Mesenchymal stem cell (in vitro differentiated cells and primary cell): Measurements from ENCODE around the gene HPSE2.
A peak's percentile ranks its signal among the peaks of the same experiment; 100 is the strongest.

ENCODE experiments used
- DNase-seq: peaks from one replicate; pipeline ENCODE4 v3.0.0-alpha.2; 2013
- H2AFZ ChIP-seq: one replicate; pipeline ENCODE4 v1.6.1; 2013; ENCODE audit warnings: low read depth, mild to moderate bottlenecking, control low read depth, inconsistent platforms, low read length, moderate library complexity
- H2AK5ac ChIP-seq: 2 replicates; pipeline ENCODE4 v1.6.1; 2013; ENCODE audit warnings: low read length, moderate library complexity, mild to moderate bottlenecking, inconsistent platforms; ENCODE audit not compliant: severe bottlenecking
- H2BK120ac ChIP-seq: one replicate; pipeline ENCODE4 v1.6.1; 2013; ENCODE audit warnings: low read depth, mild to moderate bottlenecking, inconsistent platforms, low read length, moderate library complexity
- H2BK12ac ChIP-seq, 2 experiments: one replicate each; pipeline ENCODE4 v1.6.1; 2013; ENCODE audit warnings: inconsistent platforms in 2 of 2, low read length in 2 of 2, mild to moderate bottlenecking in 2 of 2, moderate library complexity in 2 of 2, control low read depth in 1 of 2
- H2BK15ac ChIP-seq: one replicate; pipeline ENCODE4 v1.6.1; 2013; ENCODE audit warnings: mild to moderate bottlenecking, low read depth, inconsistent platforms; ENCODE audit not compliant: poor library complexity, severe bottlenecking
- H2BK5ac ChIP-seq: 2 replicates; pipeline ENCODE4 v1.6.1; 2013; ENCODE audit warnings: low read depth, mild to moderate bottlenecking, low read length, control low read depth, inconsistent platforms; ENCODE audit not compliant: poor library complexity, severe bottlenecking
- H3K14ac ChIP-seq, 2 experiments: one replicate each; pipeline ENCODE4 v1.6.1; 2013; ENCODE audit warnings: inconsistent platforms in 2 of 2, low read length in 2 of 2, control low read depth in 1 of 2, mild to moderate bottlenecking in 1 of 2, moderate library complexity in 1 of 2
- H3K18ac ChIP-seq, 2 experiments: one replicate each; pipeline ENCODE4 v1.6.1; 2013; ENCODE audit warnings: inconsistent platforms in 2 of 2, low read length in 2 of 2, control low read depth in 1 of 2, low read depth in 1 of 2, mild to moderate bottlenecking in 1 of 2
- H3K23ac ChIP-seq, 2 experiments: one replicate each; pipeline ENCODE4 v1.6.1; 2013; ENCODE audit warnings: inconsistent platforms in 2 of 2, low read length in 2 of 2, mild to moderate bottlenecking in 2 of 2, moderate library complexity in 2 of 2, control low read depth in 1 of 2
- H3K27ac ChIP-seq: 2 replicates; pipeline ENCODE4 v1.5.1; 2013; ENCODE audit warnings: mild to moderate bottlenecking, moderate library complexity, low read length, control low read depth, inconsistent platforms; ENCODE audit not compliant: poor library complexity, severe bottlenecking
- H3K27me3 ChIP-seq, 2 experiments: 2 replicates each; pipeline versions ENCODE4 v1.6.1 to v1.7.0; 2013; ENCODE audit warnings: low read length in 2 of 2, mild to moderate bottlenecking in 2 of 2, moderate library complexity in 2 of 2, control low read depth in 1 of 2, inconsistent platforms in 1 of 2; ENCODE audit not compliant: control insufficient read depth in 1 of 2, insufficient read depth in 1 of 2
- H3K36me3 ChIP-seq, 2 experiments: 2 replicates each; pipeline versions ENCODE4 v1.6.1 to v1.7.0; 2013; ENCODE audit warnings: low read length in 2 of 2, control low read depth in 1 of 2, inconsistent platforms in 1 of 2, low read depth in 1 of 2, mild to moderate bottlenecking in 1 of 2; ENCODE audit not compliant: insufficient read depth in 2 of 2, control insufficient read depth in 1 of 2
- H3K4ac ChIP-seq, 2 experiments: one replicate each; pipeline ENCODE4 v1.6.1; 2013; ENCODE audit warnings: inconsistent platforms in 2 of 2, low read length in 2 of 2, mild to moderate bottlenecking in 2 of 2, moderate library complexity in 2 of 2, control low read depth in 1 of 2, low read depth in 1 of 2
- H3K4me1 ChIP-seq: 2 replicates; pipeline ENCODE4 v1.6.1; 2013; ENCODE audit warnings: low read depth, low read length, control low read depth; ENCODE audit not compliant: control insufficient read depth, insufficient read depth
- H3K4me2 ChIP-seq: 2 replicates; pipeline ENCODE4 v1.6.1; 2013; ENCODE audit warnings: low read length, mild to moderate bottlenecking, inconsistent platforms; ENCODE audit not compliant: poor library complexity, severe bottlenecking
- H3K4me3 ChIP-seq, 2 experiments: 2 replicates each; pipeline versions ENCODE4 v1.5.1 to v1.7.0; 2013; ENCODE audit warnings: low read length in 2 of 2, mild to moderate bottlenecking in 2 of 2, control low read depth in 1 of 2, low read depth in 1 of 2; ENCODE audit not compliant: insufficient read depth in 1 of 2
- H3K79me1 ChIP-seq: replicated peaks from 2 replicates; pipeline ENCODE4 v1.6.1; 2013; ENCODE audit warnings: mild to moderate bottlenecking, control low read depth, low read length, inconsistent platforms; ENCODE audit not compliant: poor library complexity, severe bottlenecking
- H3K9ac ChIP-seq: 2 replicates; pipeline ENCODE4 v1.7.0; 2013; ENCODE audit warnings: mild to moderate bottlenecking, low read length, moderate library complexity
- H3K9me3 ChIP-seq: 2 replicates; pipeline ENCODE4 v1.7.0; 2013; ENCODE audit warnings: mild to moderate bottlenecking, low read length; ENCODE audit not compliant: control insufficient read depth
- H4K8ac ChIP-seq: one replicate; pipeline ENCODE4 v1.6.1; 2013; ENCODE audit warnings: inconsistent platforms, mild to moderate bottlenecking, low read length, moderate library complexity
- H4K91ac ChIP-seq: one replicate; pipeline ENCODE4 v1.6.1; 2013; ENCODE audit warnings: mild to moderate bottlenecking, low read length, inconsistent platforms
- WGBS: methylation state at CpG from one replicate; pipeline ENCODE4 v1.1.7; 2013; ENCODE audit warnings: mixed read lengths; 5-methylcytosine and 5-hydroxymethylcytosine counted together

HPSE2 gene

DNA sequence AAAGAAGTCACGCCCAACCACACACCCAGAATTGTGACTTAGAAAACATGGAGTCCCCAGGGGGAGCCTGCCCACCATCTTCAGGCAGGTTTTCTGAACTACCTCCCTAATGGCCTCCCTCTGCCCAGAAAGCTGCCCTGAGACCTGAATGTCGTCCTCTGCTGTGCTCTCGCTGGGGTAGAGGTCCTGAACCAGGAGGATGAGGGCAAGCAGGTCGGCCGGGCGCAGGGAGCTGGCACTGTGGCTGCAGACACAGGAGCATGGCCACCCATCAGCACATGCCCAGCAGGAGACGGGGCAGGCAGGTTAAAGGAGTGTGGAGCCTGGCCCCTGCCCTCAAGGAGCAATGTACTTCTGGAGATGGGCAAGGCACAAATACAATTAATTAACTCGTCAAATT lies 805.2 kb downstream of the HPSE2 start:
- H3K79me1 ChIP-seq, result peaks cover 10% of the 10 kb centered on the region
- H4K8ac ChIP-seq, result no peak overlapping the region
- no peaks in the 10 kb centered on the region for H3K27me3 ChIP-seq
- no peak overlapping the region for H4K91ac ChIP-seq
- no peak overlapping the region for H2AFZ ChIP-seq
- no peak overlapping the region for H2AK5ac ChIP-seq
- peaks cover 21% of the 10 kb centered on the region for H3K4me1 ChIP-seq
- H2BK5ac ChIP-seq, result no peak overlapping the region
- no peak overlapping the region for H3K27ac ChIP-seq
- H2BK15ac ChIP-seq, result no peak overlapping the region
- no peak overlapping the region for H2BK120ac ChIP-seq
- H3K9ac ChIP-seq, result no peak overlapping the region
- no peak overlapping the region for H3K4ac ChIP-seq
- no peak overlapping the region for H3K4me3 ChIP-seq
- 99% methylated on average over 8 of the region's 8 CpGs for WGBS
- no peak overlapping the region for H3K23ac ChIP-seq
- no peak overlapping the region for H3K4me2 ChIP-seq
- H2BK12ac ChIP-seq, result no peak overlapping the region
- DNase-seq, result no peak
- no peak overlapping the region for H3K18ac ChIP-seq
- H3K9me3 ChIP-seq, result peaks cover 17% of the 10 kb centered on the region
- peaks cover 54 to 96% of the 10 kb centered on the region in 2 experiments for H3K36me3 ChIP-seq
- H3K14ac ChIP-seq, result no peak overlapping the region

DNA sequence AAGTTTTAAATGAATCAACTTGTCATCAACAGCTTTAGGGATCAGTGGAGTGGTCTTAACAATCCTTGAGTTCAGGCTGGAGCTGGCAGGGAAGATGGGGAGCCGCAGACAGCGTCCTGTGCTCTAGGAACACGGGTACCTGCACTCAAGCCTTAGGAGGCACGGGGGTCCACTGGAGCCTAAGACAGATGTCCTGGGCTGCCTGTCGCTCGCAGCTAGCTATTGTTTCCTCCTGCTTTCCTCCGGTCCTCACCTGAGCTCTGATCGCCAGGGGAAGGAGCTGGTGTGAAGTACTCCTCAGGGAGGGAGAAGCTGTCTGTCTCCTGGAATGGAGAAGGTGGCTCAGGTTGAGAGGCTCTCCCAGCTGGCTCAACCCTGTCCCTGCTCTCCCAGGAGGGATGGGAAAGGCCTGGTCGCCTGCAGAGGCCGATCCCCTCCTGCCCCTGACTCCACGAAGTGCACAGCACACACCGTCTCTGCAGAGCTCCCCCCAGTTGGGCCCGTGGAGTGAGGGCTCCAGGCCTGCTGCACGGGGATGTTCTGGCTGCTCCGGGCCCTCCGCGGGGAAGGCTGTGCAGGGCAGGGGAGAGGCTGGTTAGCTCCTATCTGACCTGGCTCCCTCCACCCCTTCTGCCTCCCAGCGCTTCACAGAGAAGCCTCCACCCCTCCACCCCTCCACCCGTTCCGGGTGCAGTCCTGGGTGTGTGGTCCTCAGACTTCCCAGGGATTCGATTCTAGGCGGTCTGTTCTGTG lies 806.2 kb downstream of the HPSE2 start:
- Histone ChIP-seq H2AFZ (no peak overlapping the region), H3K27me3 (no peaks in the 10 kb centered on the region), H3K23ac (no peak overlapping the region), H3K18ac (no peak overlapping the region), H3K4me1 (peaks cover 15% of the 10 kb centered on the region), H3K14ac (no peak overlapping the region), H2BK120ac (no peak overlapping the region), H2BK15ac (no peak overlapping the region), H3K9ac (no peak overlapping the region), H3K27ac (no peak overlapping the region), H4K8ac (no peak overlapping the region), H3K4me2 (no peak overlapping the region), H4K91ac (no peak overlapping the region), H3K4me3 (no peak overlapping the region), H3K4ac (no peak overlapping the region), H2BK5ac (no peak overlapping the region), H3K36me3 (peaks cover 56 to 96% of the 10 kb centered on the region in 2 experiments), H3K9me3 (peaks cover 17% of the 10 kb centered on the region), H2BK12ac (no peak overlapping the region), H3K79me1 (peaks cover 6% of the 10 kb centered on the region), H2AK5ac (no peak overlapping the region)
- no peak for DNase-seq
- 97% methylated on average over 22 of the region's 22 CpGs for WGBS

DNA sequence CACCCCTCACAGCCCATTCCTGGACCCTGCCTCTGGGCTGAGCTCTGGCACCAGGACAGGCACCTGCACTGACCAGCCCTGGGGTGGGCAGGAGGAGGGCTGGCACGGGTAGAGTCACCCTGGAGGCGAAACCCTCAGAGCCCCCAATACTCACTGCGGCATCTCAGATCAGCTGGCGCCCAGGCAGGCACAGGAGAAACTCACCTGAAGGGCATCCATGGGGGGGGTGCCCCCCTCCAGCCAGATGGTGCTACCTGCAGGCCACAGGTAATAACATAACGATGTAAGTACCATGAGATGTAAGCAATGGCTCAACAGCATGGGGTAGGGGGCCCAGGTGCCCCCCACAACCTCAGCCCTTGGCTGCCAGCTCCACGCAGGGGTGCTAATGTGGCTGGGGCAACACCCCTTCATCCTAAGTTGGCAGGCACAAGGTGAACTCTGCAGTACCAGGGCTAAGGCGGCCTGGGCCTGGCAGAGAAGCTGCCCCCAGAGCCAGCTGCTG lies 808.6 kb downstream of the HPSE2 start:
- Histone ChIP-seq H3K36me3 (peaks cover 69 to 93% of the 10 kb centered on the region in 2 experiments), H3K14ac (no peak overlapping the region), H3K79me1 (peaks cover 6% of the 10 kb centered on the region), H4K8ac (no peak overlapping the region), H3K27me3 (no peaks in the 10 kb centered on the region), H2AK5ac (no peak overlapping the region), H3K18ac (no peak overlapping the region), H2BK12ac (no peak overlapping the region), H3K4me1 (peaks cover 8% of the 10 kb centered on the region), H3K23ac (no peak overlapping the region), H3K27ac (no peak overlapping the region), H3K4me2 (no peak overlapping the region), H3K9ac (no peak overlapping the region), H2BK15ac (no peak overlapping the region), H2BK5ac (no peak overlapping the region), H3K4me3 (no peak overlapping the region), H3K4ac (no peak overlapping the region), H2BK120ac (no peak overlapping the region), H4K91ac (no peak overlapping the region), H3K9me3 (peaks cover 3% of the 10 kb centered on the region), H2AFZ (no peak overlapping the region)
- DNase-seq, result no peak
- WGBS, result 100% methylated on average over 7 of the region's 7 CpGs

DNA sequence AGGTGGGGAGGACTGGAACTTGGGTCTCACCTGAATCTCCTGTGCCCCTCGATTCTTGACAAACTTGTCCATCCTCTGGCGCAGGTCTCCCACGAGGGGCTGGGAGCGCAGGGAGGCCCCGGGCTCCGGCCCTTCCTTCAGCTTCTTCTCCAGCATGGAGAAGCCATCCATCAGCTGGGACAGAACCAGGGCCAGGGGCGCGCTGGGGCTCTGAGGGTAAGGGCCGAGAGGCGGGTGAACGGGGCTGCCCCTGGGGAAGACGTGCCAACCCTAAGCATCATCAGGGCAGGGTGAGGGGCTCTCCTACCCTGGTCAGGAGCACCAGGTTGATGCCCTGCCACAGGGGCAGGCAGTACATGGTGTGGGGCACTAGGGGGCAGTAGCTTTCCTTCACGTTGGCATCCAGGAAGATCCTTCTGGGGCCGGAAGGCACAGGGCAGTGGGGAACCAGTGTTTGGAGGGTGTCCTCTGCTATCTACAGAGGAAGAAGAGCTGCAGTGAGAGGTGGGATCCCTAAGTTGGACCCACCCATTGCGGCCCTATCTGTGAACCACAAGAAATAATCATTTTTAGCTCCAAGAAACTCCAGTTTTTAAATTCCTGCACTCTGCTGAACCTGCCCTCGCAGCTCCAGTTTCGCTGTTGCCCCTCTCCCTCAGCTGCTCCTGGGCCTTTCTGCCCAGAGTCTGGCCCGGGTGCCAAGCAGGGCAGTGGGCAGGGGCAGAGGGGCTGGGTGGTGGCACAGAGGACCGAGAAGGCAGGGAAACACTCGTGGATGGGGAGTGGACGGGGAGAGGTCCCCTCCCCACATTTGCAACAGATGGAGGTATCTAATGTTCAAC lies 809.9 kb downstream of the HPSE2 start:
- Histone ChIP-seq H3K9ac (no peak overlapping the region), H3K27ac (no peak overlapping the region), H3K4me1 (peaks cover 4% of the 10 kb centered on the region), H2AK5ac (no peak overlapping the region), H3K9me3 (no peaks in the 10 kb centered on the region), H2BK12ac (no peak overlapping the region), H4K91ac (no peak overlapping the region), H3K4me3 (no peak overlapping the region), H3K18ac (no peak overlapping the region), H3K79me1 (peaks cover 6% of the 10 kb centered on the region), H3K23ac (no peak overlapping the region), H3K27me3 (no peaks in the 10 kb centered on the region), H2BK15ac (no peak overlapping the region), H3K4ac (no peak overlapping the region), H4K8ac (no peak overlapping the region), H2AFZ (no peak overlapping the region), H2BK120ac (no peak overlapping the region), H2BK5ac (no peak overlapping the region), H3K14ac (peak overlapping the region in 1 of 2 experiments; percentile 35), H3K4me2 (no peak overlapping the region), H3K36me3 (peaks cover 66 to 92% of the 10 kb centered on the region in 2 experiments)
- 88% methylated on average over 17 of the region's 21 CpGs for WGBS
- DNase-seq, result peak; percentile 31
